ENCODE data around the gene ST6GAL2.

ST6GAL2 gene

DNA sequence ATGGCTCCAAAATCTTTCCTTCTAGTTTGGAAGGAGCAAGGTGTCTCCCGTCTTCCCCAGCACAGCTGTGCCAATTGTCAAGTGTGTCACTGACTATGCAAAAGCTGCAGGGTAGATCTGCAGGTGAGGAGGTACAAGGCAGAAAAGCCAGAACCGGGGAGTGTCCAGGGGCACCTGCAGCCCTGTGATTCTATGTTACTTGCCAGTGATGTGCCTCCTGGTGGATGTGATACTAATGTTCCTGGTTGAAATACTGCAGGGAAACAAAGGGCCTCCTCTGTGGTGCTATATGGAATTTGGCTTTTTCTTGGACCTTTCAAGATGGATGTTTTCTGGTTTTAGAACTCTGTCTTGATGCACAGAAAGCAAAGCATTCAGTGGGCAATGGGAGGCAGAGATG, 80.3 kb downstream of the ST6GAL2 start:
- POLR2A ChIA-PET = no interaction called here
- Histone ChIP-seq H3K9me3 (ENCODE audit: control extremely low read depth in 1 of 5, control insufficient read depth in 4 of 5, insufficient read depth in 2 of 5, low read depth in 1 of 5, low read length in 4 of 5) (peaks cover 0 to 1% (median 0%) of the 10 kb centered on the region in 5 experiments), H3K4me1 (ENCODE audit: control extremely low read depth in 1 of 4, control insufficient read depth in 4 of 4, insufficient read depth in 4 of 4, low read length in 3 of 4) (peaks cover 0 to 5% (median 2%) of the 10 kb centered on the region in 4 experiments), H3K4me3 (ENCODE audit: control insufficient read depth in 1 of 7, extremely low read depth in 1 of 7, insufficient read depth in 4 of 7, low read depth in 2 of 7, low read length in 6 of 7) (no peak overlapping the region), H3K27me3 (replicated peaks in 2 of 5; ENCODE audit: control insufficient read depth in 4 of 5, insufficient read depth in 5 of 5, low read length in 4 of 5) (no peaks in the 10 kb centered on the region), H3K27ac (ENCODE audit: insufficient read depth in 1 of 2, low read depth in 1 of 2, low read length in 2 of 2, poor library complexity in 1 of 2, severe bottlenecking in 2 of 2) (no peak overlapping the region), H3K36me3 (ENCODE audit: control insufficient read depth in 4 of 4, insufficient read depth in 4 of 4, low read length in 3 of 4) (peaks cover 0 to 3% (median 0%) of the 10 kb centered on the region in 4 experiments)
- 92% methylated on average over 2 of the region's 2 CpGs for WGBS (ENCODE audit: insufficient coverage)
- DNase-seq = no peak
- CTCF ChIA-PET = no interaction called here

DNA sequence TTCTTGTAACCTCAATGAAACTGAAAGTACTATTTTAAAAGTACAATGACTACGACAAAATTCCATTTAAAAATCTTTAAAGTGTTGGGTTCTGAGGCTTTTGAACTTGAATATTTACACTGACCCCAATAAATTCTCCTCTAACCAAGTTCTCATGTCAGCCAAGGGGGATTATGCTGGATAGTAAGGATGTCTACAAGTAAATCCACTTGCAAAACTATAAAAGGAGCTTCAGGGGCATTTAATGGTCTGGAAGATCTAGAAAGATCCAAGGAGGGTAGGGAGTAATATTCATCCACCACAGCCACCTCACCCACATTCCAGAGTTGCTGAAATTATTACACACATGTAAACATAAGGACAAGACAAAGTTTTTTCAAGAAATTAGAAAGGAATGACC, 81.8 kb downstream of the ST6GAL2 start:
- H3K9me3 ChIP-seq (ENCODE audit: control extremely low read depth in 1 of 5, control insufficient read depth in 4 of 5, insufficient read depth in 2 of 5, low read depth in 1 of 5, low read length in 4 of 5) = no peaks in the 10 kb centered on the region
- POLR2A ChIA-PET = no interaction called here

DNA sequence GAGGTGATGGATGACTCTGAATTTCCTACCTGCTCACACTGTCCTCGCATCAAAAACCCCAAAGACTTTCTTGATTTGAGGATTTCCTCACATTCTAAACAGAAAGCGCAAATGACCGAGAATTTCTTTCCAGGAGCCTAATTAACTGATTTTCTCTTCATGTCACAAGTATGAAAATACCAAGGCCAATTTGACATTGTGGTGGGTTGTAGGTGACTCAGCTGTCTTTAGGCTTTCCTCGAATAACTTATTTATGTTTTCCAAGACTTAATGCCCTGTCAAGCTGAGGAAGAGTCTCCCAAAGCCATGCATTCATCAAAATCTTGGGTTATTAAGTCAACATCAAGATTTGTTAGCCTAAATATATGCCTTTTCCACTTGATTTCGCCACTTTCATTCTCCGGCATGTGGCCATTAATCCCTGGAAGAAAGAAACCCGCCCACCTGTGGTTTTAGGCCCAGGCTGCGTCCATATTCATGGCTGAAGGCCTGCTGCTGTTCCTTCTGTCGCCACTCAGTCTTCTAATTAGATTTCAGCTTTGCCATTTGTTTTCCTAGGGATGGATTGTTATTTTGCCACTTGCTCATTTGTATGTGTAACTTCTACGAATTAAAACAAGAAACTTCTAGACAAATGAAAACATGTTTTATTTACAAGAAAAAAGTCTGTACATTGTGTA, 84.9 kb downstream of the ST6GAL2 start:
- Histone ChIP-seq H3K27ac (ENCODE audit: insufficient read depth in 1 of 2, low read depth in 1 of 2, low read length in 2 of 2, poor library complexity in 1 of 2, severe bottlenecking in 2 of 2) (peak overlapping the region in 1 of 2 experiments; percentile 1), H3K36me3 (ENCODE audit: control insufficient read depth in 4 of 4, insufficient read depth in 4 of 4, low read length in 3 of 4) (no peaks in the 10 kb centered on the region), H3K4me1 (ENCODE audit: control extremely low read depth in 1 of 4, control insufficient read depth in 4 of 4, insufficient read depth in 4 of 4, low read length in 3 of 4) (peaks cover 0 to 12% (median 4%) of the 10 kb centered on the region in 4 experiments), H3K9me3 (ENCODE audit: control extremely low read depth in 1 of 5, control insufficient read depth in 4 of 5, insufficient read depth in 2 of 5, low read depth in 1 of 5, low read length in 4 of 5) (no peaks in the 10 kb centered on the region), H3K4me3 (ENCODE audit: control insufficient read depth in 1 of 7, extremely low read depth in 1 of 7, insufficient read depth in 4 of 7, low read depth in 2 of 7, low read length in 6 of 7) (peak overlapping the region in 1 of 7 experiments; percentile 25), H3K27me3 (replicated peaks in 2 of 5; ENCODE audit: control insufficient read depth in 4 of 5, insufficient read depth in 5 of 5, low read length in 4 of 5) (no peaks in the 10 kb centered on the region)
- DNase-seq = peak in 2 of 3 donors; percentile 55 to 74
- ChIA-PET CTCF (no interaction called here), POLR2A (no interaction called here)
- 29% methylated on average over 9 of the region's 10 CpGs for WGBS (ENCODE audit: insufficient coverage)

More for the DNA sequence above, 81.8 kb downstream of the ST6GAL2 start:
- CTCF ChIA-PET = interaction anchor here (1.7 kb wide), 1 partner anchor 9 kb away, joined by 3 read pairs; no protein-coding TSS in a partner anchor
- peaks cover 0 to 3% (median 0%) of the 10 kb centered on the region in 4 experiments for H3K36me3 ChIP-seq (ENCODE audit: control insufficient read depth in 4 of 4, insufficient read depth in 4 of 4, low read length in 3 of 4)
- H3K27ac ChIP-seq (ENCODE audit: insufficient read depth in 1 of 2, low read depth in 1 of 2, low read length in 2 of 2, poor library complexity in 1 of 2, severe bottlenecking in 2 of 2) = no peak overlapping the region
- H3K27me3 ChIP-seq (replicated peaks in 2 of 5; ENCODE audit: control insufficient read depth in 4 of 5, insufficient read depth in 5 of 5, low read length in 4 of 5) = no peaks in the 10 kb centered on the region
- no peak for DNase-seq
- H3K4me3 ChIP-seq (ENCODE audit: control insufficient read depth in 1 of 7, extremely low read depth in 1 of 7, insufficient read depth in 4 of 7, low read depth in 2 of 7, low read length in 6 of 7) = peak overlapping the region in 1 of 7 experiments; percentile 11
- WGBS (ENCODE audit: insufficient coverage) = no CpG with 5 or more reads among the region's 1 CpG
- peaks cover 0 to 12% (median 4%) of the 10 kb centered on the region in 4 experiments for H3K4me1 ChIP-seq (ENCODE audit: control extremely low read depth in 1 of 4, control insufficient read depth in 4 of 4, insufficient read depth in 4 of 4, low read length in 3 of 4)

DNA sequence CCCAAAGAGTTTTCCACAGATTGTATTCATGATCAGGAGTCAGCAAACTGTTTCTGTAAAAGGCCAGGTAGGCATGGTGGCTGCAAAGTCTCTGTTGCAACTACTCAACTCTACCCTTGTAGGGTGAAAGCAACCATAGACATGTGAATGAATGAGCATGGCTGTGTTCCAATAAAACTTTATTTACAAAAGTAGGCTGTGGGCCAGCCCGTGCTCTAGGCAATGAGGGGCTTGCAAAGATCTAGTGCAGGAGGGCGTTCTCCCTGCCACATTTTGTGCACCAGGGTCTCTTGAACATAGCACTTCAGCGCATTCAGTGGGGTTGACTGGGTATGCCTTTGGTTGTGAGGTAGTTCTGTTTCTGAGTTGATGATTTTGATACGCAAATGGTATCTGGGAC, 85.8 kb downstream of the ST6GAL2 start:
- H3K27ac ChIP-seq (ENCODE audit: insufficient read depth in 1 of 2, low read depth in 1 of 2, low read length in 2 of 2, poor library complexity in 1 of 2, severe bottlenecking in 2 of 2) = no peak overlapping the region
- DNase-seq = no peak
- H3K36me3 ChIP-seq (ENCODE audit: control insufficient read depth in 4 of 4, insufficient read depth in 4 of 4, low read length in 3 of 4) = no peaks in the 10 kb centered on the region
- ChIA-PET CTCF (no interaction called here), POLR2A (no interaction called here)
- WGBS (ENCODE audit: insufficient coverage) = 94% methylated on average over 2 of the region's 4 CpGs
- no peaks in the 10 kb centered on the region for H3K9me3 ChIP-seq (ENCODE audit: control extremely low read depth in 1 of 5, control insufficient read depth in 4 of 5, insufficient read depth in 2 of 5, low read depth in 1 of 5, low read length in 4 of 5)
- no peak overlapping the region for H3K4me3 ChIP-seq (ENCODE audit: control insufficient read depth in 1 of 7, extremely low read depth in 1 of 7, insufficient read depth in 4 of 7, low read depth in 2 of 7, low read length in 6 of 7)
- no peaks in the 10 kb centered on the region for H3K27me3 ChIP-seq (replicated peaks in 2 of 5; ENCODE audit: control insufficient read depth in 4 of 5, insufficient read depth in 5 of 5, low read length in 4 of 5)
- peaks cover 0 to 12% (median 4%) of the 10 kb centered on the region in 4 experiments for H3K4me1 ChIP-seq (ENCODE audit: control extremely low read depth in 1 of 4, control insufficient read depth in 4 of 4, insufficient read depth in 4 of 4, low read length in 3 of 4)

DNA sequence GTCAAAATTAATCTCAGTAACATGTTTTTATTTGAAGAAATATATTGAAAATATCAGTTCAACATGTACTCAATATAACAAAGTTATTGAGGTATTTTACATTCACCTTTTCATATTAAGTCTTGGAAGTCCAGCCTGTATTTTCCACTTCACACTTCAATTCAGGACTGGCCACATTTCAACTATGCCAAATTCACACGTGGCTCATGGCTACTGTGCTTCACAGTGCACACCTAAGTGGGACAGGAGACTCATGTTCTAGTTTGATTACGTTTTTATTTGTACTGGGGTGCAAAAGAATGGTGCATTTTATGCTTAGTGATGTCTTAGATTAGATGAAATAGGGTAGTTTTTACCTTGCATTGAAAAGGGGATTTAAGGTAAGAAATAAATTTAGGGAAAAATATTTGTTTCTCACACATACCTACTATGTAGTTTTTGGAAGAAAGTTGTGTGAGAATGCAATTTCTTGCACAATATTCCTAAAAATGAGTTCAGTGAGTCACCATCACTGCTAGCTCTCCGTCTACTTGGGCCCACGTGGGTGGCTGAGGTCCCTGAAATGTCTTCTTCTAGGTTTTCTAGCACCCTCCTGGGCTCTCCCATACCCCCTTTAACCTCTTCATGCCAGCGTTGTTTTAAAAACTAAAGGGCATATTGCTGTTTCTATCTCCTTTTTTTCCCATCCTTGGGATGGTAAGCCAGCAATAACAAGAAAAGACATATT, 87.0 kb downstream of the ST6GAL2 start:
- no peak for DNase-seq
- POLR2A ChIA-PET = no interaction called here
- 94% methylated on average over 4 of the region's 5 CpGs for WGBS (ENCODE audit: insufficient coverage)
- Histone ChIP-seq H3K4me1 (ENCODE audit: control extremely low read depth in 1 of 4, control insufficient read depth in 4 of 4, insufficient read depth in 4 of 4, low read length in 3 of 4) (peaks cover 0 to 12% (median 4%) of the 10 kb centered on the region in 4 experiments), H3K27ac (ENCODE audit: insufficient read depth in 1 of 2, low read depth in 1 of 2, low read length in 2 of 2, poor library complexity in 1 of 2, severe bottlenecking in 2 of 2) (no peak overlapping the region), H3K9me3 (ENCODE audit: control extremely low read depth in 1 of 5, control insufficient read depth in 4 of 5, insufficient read depth in 2 of 5, low read depth in 1 of 5, low read length in 4 of 5) (no peaks in the 10 kb centered on the region), H3K4me3 (ENCODE audit: control insufficient read depth in 1 of 7, extremely low read depth in 1 of 7, insufficient read depth in 4 of 7, low read depth in 2 of 7, low read length in 6 of 7) (no peak overlapping the region), H3K27me3 (replicated peaks in 2 of 5; ENCODE audit: control insufficient read depth in 4 of 5, insufficient read depth in 5 of 5, low read length in 4 of 5) (no peaks in the 10 kb centered on the region), H3K36me3 (ENCODE audit: control insufficient read depth in 4 of 4, insufficient read depth in 4 of 4, low read length in 3 of 4) (no peaks in the 10 kb centered on the region)
- CTCF ChIA-PET = no interaction called here

DNA sequence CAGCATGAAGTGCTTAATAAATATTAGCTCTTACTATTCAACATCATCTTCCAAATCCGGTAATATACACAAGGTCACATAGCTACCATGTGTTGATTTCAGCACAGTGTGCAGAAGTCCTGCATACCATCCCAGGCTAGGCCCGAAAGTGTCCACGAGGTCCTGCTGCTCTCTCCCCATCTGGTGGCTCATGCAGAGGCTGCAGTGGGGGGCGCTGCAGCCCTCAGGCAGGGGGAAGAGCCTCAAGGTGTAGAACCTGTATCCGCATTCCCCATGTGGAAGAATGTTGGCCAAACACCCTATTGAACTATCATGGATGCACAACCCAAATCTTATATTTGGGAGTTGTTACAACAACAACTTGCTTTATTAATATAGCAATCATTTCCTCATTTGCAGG, 88.5 kb downstream of the ST6GAL2 start:
- Histone ChIP-seq H3K27ac (ENCODE audit: insufficient read depth in 1 of 2, low read depth in 1 of 2, low read length in 2 of 2, poor library complexity in 1 of 2, severe bottlenecking in 2 of 2) (no peak overlapping the region), H3K4me1 (ENCODE audit: control extremely low read depth in 1 of 4, control insufficient read depth in 4 of 4, insufficient read depth in 4 of 4, low read length in 3 of 4) (peaks cover 0 to 12% (median 4%) of the 10 kb centered on the region in 4 experiments), H3K27me3 (replicated peaks in 2 of 5; ENCODE audit: control insufficient read depth in 4 of 5, insufficient read depth in 5 of 5, low read length in 4 of 5) (no peaks in the 10 kb centered on the region), H3K36me3 (ENCODE audit: control insufficient read depth in 4 of 4, insufficient read depth in 4 of 4, low read length in 3 of 4) (no peaks in the 10 kb centered on the region), H3K9me3 (ENCODE audit: control extremely low read depth in 1 of 5, control insufficient read depth in 4 of 5, insufficient read depth in 2 of 5, low read depth in 1 of 5, low read length in 4 of 5) (peaks cover 0 to under 1% (median 0%) of the 10 kb centered on the region in 5 experiments), H3K4me3 (ENCODE audit: control insufficient read depth in 1 of 7, extremely low read depth in 1 of 7, insufficient read depth in 4 of 7, low read depth in 2 of 7, low read length in 6 of 7) (no peak overlapping the region)
- ChIA-PET CTCF (no interaction called here), POLR2A (no interaction called here)
- DNase-seq = no peak
- WGBS (ENCODE audit: insufficient coverage) = 100% methylated on average over 3 of the region's 5 CpGs

DNA sequence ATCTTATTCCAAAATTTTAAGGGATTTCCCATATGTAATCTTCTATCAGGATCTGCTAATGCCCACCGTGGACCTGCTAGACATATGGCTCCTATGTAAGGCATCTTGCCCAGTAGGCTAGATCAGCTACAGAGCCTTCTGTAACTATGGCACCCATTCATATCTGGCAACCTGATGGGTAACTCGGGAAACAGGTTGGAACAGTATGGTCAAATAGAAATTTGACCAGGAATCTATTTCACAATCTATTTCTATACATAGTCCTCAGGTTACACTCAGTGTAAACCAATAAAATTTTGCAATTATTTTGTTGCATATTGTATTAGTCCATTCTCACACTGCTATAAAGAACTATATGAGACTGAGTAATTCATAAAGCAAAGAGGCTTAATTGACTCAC, 93.3 kb downstream of the ST6GAL2 start:
- POLR2A ChIA-PET = no interaction called here

More for the DNA sequence above, 93.3 kb downstream of the ST6GAL2 start:
- Histone ChIP-seq H3K27me3 (replicated peaks in 2 of 5; ENCODE audit: control insufficient read depth in 4 of 5, insufficient read depth in 5 of 5, low read length in 4 of 5) (no peaks in the 10 kb centered on the region), H3K9me3 (ENCODE audit: control extremely low read depth in 1 of 5, control insufficient read depth in 4 of 5, insufficient read depth in 2 of 5, low read depth in 1 of 5, low read length in 4 of 5) (peaks cover 0 to 7% (median 0%) of the 10 kb centered on the region in 5 experiments), H3K36me3 (ENCODE audit: control insufficient read depth in 4 of 4, insufficient read depth in 4 of 4, low read length in 3 of 4) (no peaks in the 10 kb centered on the region), H3K4me1 (ENCODE audit: control extremely low read depth in 1 of 4, control insufficient read depth in 4 of 4, insufficient read depth in 4 of 4, low read length in 3 of 4) (peaks cover 0 to 12% (median 0%) of the 10 kb centered on the region in 4 experiments), H3K4me3 (ENCODE audit: control insufficient read depth in 1 of 7, extremely low read depth in 1 of 7, insufficient read depth in 4 of 7, low read depth in 2 of 7, low read length in 6 of 7) (no peak overlapping the region), H3K27ac (ENCODE audit: insufficient read depth in 1 of 2, low read depth in 1 of 2, low read length in 2 of 2, poor library complexity in 1 of 2, severe bottlenecking in 2 of 2) (no peak overlapping the region)
- WGBS (ENCODE audit: insufficient coverage) = 100% methylated on average over 1 of the region's 2 CpGs
- DNase-seq = no peak
- CTCF ChIA-PET = no interaction called here
